GM23248 (cell line): ENCODE results near the gene ANO1.

Experiments used
- EZH2 ChIP-seq: fragments of 200-600 bp; sonication (generic); IDR thresholded peaks from 2 replicates; pipeline ENCODE4 v1.6.1; 2018; ENCODE audit warnings: antibody characterized with exemption, mild to moderate bottlenecking; ENCODE audit not compliant: insufficient read depth, poor library complexity, severe bottlenecking
- EZH2phosphoT487 ChIP-seq: fragments of 200-600 bp; sonication (generic); IDR thresholded peaks from 2 replicates; pipeline ENCODE4 v1.6.1; 2018; ENCODE audit warnings: antibody characterized with exemption, moderate library complexity, mild to moderate bottlenecking, low read depth; ENCODE audit not compliant: insufficient read depth

- TF ChIP-seq EZH2phosphoT487: no peak
- TF ChIP-seq EZH2: no peak
These were observed 29.1 kb upstream of the ANO1 start for GRCh38 chr11:70049045-70049444.
